ENCODE data around the gene NUAK2.

- no peak for TF ChIP-seq CTCF (IDR thresholded peaks at IDR 0.05; ENCODE audit: low read depth, low read length, missing input control)
- TF ChIP-seq NR2F2 (IDR thresholded peaks at IDR 0.05), result no peak
Measured at GRCh38 chr1:205287076-205287475, 34.5 kb downstream of the NUAK2 start.
